ENCODE data around the gene HELZ. TPM values are rescaled to one million over a fixed set of nuclear protein-coding genes. Genes with fewer than 3 reads are reported as not detected.
"Not testable (repeated sequence)": the region's sequence is repeated elsewhere in the genome, so short reads cannot be mapped to it uniquely, and the experiment has no call there.

The HELZ gene, protein sequence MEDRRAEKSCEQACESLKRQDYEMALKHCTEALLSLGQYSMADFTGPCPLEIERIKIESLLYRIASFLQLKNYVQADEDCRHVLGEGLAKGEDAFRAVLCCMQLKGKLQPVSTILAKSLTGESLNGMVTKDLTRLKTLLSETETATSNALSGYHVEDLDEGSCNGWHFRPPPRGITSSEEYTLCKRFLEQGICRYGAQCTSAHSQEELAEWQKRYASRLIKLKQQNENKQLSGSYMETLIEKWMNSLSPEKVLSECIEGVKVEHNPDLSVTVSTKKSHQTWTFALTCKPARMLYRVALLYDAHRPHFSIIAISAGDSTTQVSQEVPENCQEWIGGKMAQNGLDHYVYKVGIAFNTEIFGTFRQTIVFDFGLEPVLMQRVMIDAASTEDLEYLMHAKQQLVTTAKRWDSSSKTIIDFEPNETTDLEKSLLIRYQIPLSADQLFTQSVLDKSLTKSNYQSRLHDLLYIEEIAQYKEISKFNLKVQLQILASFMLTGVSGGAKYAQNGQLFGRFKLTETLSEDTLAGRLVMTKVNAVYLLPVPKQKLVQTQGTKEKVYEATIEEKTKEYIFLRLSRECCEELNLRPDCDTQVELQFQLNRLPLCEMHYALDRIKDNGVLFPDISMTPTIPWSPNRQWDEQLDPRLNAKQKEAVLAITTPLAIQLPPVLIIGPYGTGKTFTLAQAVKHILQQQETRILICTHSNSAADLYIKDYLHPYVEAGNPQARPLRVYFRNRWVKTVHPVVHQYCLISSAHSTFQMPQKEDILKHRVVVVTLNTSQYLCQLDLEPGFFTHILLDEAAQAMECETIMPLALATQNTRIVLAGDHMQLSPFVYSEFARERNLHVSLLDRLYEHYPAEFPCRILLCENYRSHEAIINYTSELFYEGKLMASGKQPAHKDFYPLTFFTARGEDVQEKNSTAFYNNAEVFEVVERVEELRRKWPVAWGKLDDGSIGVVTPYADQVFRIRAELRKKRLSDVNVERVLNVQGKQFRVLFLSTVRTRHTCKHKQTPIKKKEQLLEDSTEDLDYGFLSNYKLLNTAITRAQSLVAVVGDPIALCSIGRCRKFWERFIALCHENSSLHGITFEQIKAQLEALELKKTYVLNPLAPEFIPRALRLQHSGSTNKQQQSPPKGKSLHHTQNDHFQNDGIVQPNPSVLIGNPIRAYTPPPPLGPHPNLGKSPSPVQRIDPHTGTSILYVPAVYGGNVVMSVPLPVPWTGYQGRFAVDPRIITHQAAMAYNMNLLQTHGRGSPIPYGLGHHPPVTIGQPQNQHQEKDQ (N-terminal part only)
- 28.8 and 61.2 TPM in 2 replicates for total RNA-seq

DNA sequence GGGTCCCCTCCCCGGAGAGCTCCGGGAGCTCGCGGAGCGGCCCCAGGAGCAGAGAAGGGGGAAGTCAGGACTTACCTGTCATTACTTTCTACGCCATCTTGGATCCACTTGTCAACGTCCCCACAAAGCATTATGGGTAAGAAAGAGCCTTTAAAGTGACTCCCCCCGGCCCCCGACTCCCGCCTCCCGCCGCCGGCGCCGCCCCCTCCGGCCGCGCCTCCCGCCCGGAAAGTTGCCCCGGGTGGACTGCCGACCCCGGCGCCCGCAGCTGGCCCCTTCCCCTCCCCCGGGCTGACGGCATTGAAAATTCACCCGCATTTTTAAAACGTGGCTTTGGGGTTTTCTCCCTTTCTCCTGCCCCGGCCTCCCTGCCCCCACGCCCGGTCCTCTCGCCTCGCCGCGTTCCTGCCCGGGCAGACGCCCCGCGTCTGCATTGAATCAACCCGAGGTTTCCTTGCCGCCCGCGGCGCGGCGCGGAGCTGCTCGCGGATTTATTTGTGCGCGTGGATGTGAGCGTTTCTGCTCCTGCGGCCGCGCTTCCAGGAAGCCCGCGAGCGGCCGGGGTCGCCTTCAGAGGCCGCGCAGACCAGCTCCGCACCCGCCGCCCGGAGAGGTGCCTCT lies at the start of gene HELZ:
Gene HELZ, minus strand, starts transcription at position 124 of the 621 bp plus-strand sequence. CDS start 26,392 bp downstream, outside the sequence.
- DNase-seq (ENCODE audit: low read depth, low spot score): peak; percentile 54

DNA sequence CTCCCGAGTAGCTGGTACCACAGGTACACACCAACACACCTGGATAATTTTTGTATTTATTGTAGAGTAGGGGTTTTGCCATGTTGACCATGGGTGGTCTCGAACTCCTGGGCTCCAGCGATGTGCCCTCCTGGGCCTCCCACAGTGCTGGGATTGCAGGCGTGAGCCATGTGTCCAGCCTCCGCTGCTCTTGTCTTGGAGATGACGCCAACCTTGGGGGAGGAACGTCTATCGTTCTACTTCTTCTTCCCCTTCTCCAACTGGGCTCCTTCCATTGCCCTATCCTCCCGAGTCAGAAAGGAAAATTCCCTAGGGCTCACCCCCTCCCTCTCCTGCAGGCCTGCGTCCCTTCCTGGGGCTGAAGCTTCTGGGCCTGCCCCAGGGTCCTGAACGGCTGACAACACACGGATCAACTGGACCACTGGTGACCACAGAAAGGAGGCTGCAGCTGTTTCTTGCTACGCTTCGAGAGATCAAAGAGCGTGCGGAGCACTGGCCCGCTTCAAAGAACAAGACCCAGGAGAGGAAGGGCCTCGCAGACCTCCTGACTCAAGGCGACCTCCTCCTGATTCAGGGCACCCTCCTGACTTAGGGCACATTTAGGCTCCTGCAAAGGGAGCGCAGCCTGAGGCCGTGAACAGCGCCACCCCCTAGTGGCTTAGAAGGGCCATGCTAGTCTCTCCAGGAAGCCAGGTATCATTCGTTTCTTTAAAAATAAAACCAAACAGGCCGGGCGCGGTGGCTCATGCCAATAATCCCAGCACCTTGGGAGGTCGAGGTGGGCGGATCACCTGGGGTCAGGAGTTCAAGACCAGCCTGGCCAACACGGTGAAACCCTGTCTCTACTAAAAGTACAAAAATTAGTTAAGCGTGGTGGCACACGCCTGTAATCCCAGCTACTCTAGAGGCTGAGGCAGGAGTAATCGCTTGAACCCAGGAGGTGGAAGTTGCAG lies 48.5 kb upstream of the HELZ start:
- no peak for DNase-seq (ENCODE audit: low read depth, low spot score)

DNA sequence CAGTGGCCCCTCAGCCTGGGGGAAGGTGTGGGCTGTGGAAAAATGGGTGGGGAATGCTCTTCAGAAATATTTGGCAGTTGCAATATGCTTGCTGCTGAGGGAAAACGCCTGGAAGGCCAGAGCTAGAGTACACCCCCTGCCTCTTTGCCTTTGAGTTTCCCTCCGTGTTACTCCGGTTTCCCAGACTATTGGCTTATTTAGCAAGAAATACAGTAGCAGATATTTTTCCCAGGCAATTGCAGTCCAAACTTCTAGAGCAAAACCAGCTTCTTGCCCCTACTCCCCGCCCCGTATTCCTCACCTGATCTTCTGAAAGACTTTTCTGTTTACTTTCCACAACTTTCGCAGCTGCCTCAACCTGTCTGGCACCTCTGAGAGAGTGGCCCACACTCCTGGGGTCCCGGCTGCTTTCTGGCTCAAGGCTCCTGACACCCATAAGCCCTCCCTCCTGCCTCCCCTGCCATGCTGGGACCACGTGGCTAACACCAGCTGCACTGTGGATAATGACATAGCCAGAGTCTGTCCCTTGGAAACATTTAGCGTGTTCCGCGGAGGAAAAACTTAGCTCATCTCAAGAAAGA lies 45.8 kb upstream of the HELZ start:
- no peak for DNase-seq (ENCODE audit: low read depth, low spot score)

DNA sequence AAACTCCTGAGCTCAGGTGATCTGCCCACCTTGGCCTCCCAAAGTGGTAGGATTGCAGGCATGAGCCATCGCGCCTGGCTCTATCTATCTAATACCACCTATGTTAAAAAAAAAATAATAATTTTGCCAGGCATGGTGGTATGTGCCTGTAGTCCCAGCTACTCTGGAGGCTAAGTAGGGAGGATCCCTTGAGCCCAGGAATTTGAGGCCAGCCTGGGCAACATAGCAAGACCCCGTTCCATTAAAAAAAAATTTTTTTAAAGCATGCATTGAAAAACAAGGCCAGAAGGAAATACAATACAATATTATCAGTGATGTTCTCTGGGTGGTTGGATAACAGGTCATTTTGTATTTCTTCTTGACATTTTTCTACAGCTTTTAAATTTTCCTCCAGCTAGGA lies 45.2 kb upstream of the HELZ start:
- no peak for DNase-seq (ENCODE audit: low read depth, low spot score)

DNA sequence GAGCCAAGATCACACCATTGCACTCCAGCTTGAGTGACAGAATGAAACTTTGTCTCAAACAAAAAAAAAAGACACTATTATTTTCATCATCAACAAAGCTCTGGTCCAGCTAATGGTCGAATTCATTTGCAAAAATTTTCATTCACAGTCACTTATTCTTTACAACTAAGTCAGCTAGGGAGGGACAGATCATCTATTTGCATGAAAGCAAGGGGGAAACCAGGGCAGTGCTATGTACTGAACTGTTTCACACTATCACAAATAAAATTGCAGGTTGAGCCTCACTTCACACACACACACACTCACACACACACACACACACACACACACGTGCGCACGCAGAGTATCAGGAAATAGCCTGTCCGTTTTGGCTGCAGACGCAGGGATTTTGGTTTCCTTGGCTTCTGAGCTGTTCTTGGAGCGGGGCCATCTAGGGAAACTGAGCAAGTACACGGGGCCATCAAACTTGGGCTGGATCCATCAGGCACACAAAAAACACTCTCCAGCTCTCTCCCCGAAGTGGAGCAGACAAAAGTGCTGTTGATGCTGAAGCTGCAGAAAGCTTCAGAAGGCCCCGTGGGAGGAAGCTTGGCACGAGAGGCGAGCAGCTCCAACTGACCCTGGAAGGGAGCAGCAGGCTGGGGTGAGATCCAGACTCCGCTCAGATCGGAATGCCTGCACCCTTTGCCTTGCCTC lies 44.3 kb upstream of the HELZ start:
- DNase-seq (ENCODE audit: low read depth, low spot score): peak; percentile 45

DNA sequence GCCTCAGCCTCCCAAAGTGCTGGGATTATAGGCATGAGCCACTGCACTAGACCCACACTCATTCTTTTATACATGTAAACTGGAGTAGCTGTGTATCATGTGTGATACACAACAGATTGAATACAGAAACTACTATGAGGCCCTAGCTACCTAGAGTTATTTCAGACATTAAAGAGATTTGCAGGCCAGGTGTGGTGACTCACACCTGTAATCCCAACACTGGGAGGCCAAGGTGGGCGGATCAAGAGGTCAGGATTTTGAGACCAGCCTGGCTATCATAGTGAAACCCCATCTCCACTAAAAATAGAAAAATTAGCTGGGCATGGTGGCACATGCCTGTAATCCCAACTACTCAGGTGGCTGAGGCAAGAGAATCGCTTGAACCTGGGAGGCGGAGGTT lies 41.8 kb upstream of the HELZ start:
- not testable (repeated sequence) for DNase-seq (ENCODE audit: low read depth, low spot score)

DNA sequence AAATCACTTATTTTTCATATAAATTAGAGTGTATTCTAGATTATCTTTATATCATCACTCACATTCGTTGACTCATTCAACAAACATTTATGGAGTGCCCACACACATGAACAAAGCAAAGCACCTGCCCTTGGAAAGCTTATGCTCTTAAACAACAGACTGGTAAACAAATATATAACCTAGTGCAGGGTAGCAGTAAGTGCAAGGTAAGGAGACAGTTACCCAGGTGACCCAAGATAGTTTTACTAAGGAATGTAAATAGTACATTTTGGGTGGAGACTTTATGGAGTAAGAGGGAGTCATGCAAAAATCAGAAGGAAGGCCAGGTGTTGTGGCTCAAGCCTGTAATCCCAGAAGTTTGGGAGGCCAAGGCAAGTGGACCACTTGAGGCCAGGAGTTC lies 40.4 kb upstream of the HELZ start:
- no peak for DNase-seq (ENCODE audit: low read depth, low spot score)

DNA sequence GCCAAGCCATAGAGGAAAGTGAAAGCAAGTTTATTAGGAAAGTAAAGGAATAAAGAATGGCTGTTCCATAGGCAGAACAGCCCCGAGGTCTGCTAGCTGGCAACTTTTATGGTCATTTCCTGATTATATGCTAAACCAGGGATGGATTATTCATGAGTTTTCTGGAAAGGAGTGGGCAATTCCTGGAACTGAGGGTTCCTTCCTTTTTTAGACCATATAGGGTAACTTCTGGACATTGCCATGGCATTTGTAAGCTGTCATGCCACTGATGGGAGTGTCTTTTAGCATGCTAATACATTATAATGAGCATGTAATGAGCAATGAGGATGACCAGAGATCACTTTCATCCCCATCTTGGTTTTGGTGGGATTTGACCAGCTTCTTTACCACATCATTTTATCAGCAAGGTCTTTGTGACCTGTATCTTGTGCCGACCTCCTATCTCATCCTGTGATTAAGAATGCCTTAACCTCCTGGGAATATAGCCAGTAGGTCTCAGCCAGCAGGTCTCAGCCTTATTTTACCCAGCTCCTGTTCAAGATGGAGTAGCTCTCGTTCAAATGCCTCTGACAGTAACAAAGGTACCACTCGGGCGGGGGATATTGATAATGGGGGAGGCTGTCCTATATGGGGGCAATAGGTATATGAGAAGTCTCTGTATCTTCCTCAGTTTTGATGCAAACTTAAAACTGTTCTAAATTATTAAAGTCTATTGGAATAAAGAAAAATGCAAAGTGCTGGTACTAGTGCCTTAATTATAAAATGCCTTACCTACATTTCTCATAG lies 38.9 kb upstream of the HELZ start:
- DNase-seq (ENCODE audit: low read depth, low spot score): no peak

DNA sequence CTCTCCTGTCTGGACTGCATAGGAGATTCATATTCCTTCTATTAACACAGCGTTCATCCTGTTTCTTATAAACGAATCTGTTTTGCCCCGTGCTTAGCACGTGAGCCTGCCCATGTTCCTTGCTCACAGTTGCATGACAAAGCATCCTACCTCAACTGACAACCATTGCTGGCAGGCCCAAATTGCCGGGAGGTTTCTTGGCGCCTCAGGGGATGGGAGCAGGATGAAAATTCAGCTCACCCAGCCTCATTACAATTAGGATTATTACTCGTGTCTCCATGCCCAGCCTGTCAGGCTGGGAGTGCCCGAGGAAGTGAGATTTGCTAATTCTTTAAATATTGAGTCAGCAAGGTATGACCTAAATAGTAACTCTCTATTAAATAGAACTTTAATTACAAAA lies 36.7 kb upstream of the HELZ start:
- no peak for DNase-seq (ENCODE audit: low read depth, low spot score)

DNA sequence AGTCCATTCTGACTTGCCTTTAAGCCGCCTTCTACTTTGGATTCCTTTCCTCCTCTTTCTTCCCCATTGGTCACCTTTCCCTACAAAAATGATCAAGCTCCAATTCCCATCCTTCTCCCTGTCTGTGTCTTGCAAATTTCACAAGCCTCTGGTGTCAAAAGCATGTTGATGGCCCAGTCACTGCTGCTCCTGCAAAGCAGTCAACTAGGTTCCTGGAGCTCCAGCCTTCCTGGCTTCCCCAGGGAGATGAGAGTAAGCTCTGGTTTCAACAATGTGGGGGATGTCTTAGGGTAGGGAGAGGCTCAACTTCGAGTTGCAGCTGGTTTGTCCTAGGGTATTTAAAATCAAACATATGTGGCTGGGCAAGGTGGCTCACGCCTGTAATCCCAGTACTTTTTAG lies 36.1 kb upstream of the HELZ start:
- DNase-seq (ENCODE audit: low read depth, low spot score): no peak

DNA sequence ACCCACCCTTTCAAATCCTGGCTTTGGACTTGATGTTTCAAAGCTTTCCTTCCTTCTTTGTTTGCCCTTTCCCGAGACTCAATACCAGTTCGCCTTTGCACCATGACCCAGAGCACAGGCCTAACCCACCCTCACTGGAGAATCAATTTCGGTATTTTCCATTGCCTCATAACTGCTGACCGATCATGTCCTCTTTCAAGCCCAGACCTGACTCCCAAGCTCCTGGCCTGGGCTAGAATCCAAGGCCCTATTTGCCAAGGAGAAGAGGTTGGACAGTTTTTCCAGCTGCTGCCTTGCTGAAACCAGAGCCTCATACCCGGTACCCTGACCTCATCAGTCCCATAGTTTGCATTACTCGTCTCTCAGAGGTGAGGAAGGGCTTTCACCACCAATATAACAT lies 35.3 kb upstream of the HELZ start:
- no peak for DNase-seq (ENCODE audit: low read depth, low spot score)

DNA sequence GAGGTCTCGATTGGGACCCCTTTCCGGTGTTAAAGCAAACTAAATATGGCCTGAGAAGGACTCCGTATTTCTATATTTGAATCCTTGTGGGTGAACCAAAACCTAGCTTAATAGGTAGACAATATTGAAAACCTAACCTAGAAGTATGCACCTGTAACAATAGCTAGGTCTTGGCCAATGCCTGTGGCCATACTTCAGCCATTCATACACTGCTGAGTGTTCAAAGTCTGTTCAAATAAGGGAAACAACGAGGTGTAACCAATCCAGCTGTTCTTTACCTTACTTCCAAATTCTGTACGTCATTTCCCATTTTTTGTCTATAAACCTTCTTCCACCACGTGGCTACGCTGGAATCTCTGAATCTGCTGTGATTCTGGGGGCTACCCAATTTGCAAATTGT lies 34.1 kb upstream of the HELZ start:
- no peak for DNase-seq (ENCODE audit: low read depth, low spot score)

DNA sequence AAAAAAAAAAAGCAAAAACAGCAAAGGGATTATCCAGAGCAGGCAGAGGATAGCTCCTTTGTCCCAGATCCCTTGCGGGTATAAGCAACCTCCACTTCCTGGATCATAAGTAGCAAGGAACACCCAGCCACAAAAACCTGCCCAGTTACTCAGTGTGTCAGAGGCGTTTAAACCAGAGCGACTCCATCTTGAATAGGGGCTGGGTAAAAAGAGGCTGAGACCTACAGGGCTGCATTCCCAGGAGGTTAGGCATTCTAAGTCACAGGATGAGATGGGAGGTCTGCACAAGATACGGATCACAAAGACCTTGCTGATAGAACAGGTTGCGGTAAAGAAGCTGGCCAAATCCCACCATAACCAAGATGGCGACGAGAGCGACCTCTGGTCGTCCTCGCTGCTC lies 33.4 kb upstream of the HELZ start:
- no peak for DNase-seq (ENCODE audit: low read depth, low spot score)

DNA sequence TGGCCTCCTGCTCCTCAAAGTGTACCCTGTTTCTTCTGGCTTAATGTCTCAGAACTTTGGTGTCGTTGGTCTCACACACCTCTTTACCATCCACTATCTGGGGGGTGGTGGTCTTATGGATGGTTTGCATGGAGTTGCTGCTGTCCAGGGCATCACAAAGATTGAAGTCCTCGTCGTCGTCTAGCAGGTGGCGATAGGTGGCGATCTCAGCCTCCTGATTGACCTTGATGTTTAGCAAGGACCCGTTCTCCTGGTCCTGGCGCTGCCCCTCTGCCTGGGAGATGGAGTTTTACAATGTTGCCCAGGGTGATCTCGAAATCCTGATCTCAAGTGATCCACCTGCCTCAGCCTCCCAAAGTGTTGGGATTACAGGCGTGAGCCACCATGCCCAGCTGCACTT lies 31.1 kb upstream of the HELZ start:
- no peak for DNase-seq (ENCODE audit: low read depth, low spot score)

DNA sequence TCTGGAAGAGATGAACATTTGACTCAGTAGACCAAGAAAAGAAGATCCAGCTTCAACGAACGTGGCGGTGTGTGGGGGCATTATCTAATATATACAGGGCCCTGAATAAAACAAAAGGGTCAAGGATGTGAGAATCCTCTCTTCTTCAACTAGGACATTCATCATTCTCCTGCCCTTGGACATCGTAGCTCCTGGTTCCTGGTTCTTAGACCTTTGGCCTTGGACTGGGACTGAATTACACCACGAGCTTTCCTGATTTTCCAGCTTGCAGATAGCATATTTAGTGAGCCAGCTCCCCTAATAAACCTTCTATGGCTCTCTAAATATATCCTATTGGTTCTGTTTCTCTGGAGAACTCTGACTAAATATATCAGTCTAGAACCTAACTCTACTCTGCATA lies 29.5 kb upstream of the HELZ start:
- no peak for DNase-seq (ENCODE audit: low read depth, low spot score)

DNA sequence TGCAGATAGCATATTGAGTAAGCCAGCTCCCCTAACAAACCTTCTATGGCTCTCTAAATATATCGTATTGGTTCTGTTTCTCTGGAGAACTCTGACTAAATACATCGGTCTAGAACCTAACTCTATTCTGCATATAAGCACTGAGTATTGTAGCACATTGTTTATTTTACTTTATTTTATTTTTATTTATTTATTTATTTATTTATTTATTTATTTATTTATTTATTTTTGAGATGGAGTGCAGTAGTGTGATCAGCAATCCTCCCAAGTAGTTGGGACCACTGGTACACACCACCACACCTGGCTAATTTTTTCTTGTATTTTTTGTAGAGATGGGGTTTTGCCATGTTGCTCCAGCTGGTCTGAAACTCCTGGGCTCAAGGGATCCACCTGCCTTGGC lies 28.9 kb upstream of the HELZ start:
- no peak for DNase-seq (ENCODE audit: low read depth, low spot score)

DNA sequence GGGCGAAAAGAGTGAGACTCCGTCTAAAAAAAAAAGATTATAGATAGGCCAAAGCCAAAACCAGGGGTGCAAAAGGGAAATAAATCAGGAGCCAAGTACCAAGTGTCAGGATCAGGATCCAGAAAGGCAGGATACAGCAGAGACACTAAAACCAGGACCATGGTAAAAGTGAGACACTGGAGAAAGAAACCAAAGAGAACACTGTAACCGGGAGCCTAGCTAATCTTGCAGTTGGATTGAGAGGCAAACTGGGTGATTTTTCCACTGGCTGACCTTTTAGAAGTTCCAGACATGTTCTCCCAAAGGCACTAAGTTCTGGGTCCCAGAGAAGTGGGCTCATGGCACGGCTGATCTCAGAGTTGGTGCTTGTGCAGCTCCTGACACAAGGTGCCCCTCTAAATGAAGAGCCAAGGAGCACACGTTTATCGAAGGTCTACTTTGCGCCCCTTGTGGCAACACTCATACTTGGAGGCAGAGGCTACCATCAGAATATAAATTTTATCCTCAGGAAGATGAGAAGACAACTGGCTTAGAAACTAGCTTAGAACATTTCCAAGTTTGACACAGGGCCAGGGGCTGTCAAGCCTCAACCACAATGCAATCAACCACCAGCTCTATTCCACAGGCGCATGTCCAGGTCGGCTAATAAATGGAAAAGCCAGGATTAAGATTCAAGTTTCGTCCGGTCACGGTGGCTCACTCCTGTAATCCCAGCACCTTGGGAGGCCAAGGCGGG lies 27.5 kb upstream of the HELZ start:
- DNase-seq (ENCODE audit: low read depth, low spot score): no peak

DNA sequence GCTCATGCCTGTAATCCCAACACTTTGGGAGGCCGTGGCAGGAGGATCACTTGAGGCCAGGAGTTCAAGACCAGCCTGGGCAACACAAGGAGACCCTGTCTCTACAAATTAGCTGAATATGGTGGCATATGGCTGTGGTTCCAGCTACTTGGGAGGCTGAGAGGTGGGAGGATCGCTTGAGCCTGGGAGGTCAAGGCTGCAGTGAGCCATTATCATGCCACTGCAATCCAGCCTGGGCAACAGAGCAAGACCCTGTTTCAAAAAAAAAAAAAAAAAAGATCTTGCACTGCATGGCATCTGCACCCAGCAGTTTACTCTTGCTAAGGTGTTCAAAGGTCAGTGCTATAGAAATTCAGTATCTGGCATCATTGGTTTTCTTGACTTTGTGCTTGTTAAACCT lies 26.2 kb upstream of the HELZ start:
- DNase-seq (ENCODE audit: low read depth, low spot score): not testable (repeated sequence)

Data from pulmonary artery endothelial cell (primary cell).